PC-3 (cell line): ENCODE results near the gene PDZD2. TPM values are rescaled to one million over a fixed set of nuclear protein-coding genes. Genes with fewer than 3 reads are reported as not detected.

Experiments
- ATAC-seq: fragments of 200-7000 bp; cut with Tn5 transposase; 2 replicates; pipeline ENCODE4 v1.9.1; 2020; ENCODE audit warnings: mild to moderate bottlenecking, moderate library complexity
- BruUV-seq: library from RNA; stranded (reverse); fragments of 400-500 nt; replicated peaks from 2 replicates; lab custom pipeline; 2021; lab: Mats Ljungman, UMichigan
- CTCF ChIA-PET: fragments of 300-600 bp; sonication (Branson Sonifier 250); formaldehyde crosslinking; loops from one replicate; lab custom pipeline; 2022; ENCODE audit warnings: antibody characterized with exemption; lab: Charles Lee
- POLR2A ChIA-PET: fragments of 300-600 bp; sonication (Branson Sonifier 250); formaldehyde crosslinking; loops from one replicate; lab custom pipeline; 2022; ENCODE audit warnings: antibody characterized with exemption; ENCODE audit not compliant: unreplicated experiment; lab: Charles Lee
- DNase-seq: peaks from one replicate; pipeline ENCODE4 v3.0.0-alpha.2; 2015
- H2AFZ ChIP-seq: fragments of 300-600 bp; sonication (generic); 2 replicates; pipeline ENCODE4 v1.6.0; 2016; ENCODE audit warnings: antibody characterized with exemption, low read length
- H3F3A ChIP-seq: fragments of 300-600 bp; sonication (generic); one replicate; pipeline ENCODE4 v1.6.0; 2017; ENCODE audit warnings: antibody characterized with exemption, low read length, control low read depth, mild to moderate bottlenecking; ENCODE audit not compliant: unreplicated experiment
- H3K27ac ChIP-seq: fragments of 300-600 bp; sonication (generic); 2 replicates; pipeline ENCODE4 v1.5.1; 2016; ENCODE audit warnings: mild to moderate bottlenecking, low read length
- H3K27me3 ChIP-seq: fragments of 300-600 bp; sonication (generic); 2 replicates; pipeline ENCODE4 v1.6.1; 2016; ENCODE audit warnings: low read length, mixed read lengths
- H3K36me3 ChIP-seq: fragments of 300-600 bp; sonication (generic); 2 replicates; pipeline ENCODE4 v1.6.1; 2016; ENCODE audit warnings: low read depth, mixed run types, low read length, mixed read lengths
- H3K4me1 ChIP-seq: fragments of 300-600 bp; sonication (generic); 2 replicates; pipeline ENCODE4 v1.5.1; 2016; ENCODE audit warnings: low read length; ENCODE audit not compliant: insufficient read depth
- H3K4me2 ChIP-seq: fragments of 300-600 bp; sonication (generic); 2 replicates; pipeline ENCODE4 v1.6.0; 2016; ENCODE audit warnings: low read length
- H3K4me3 ChIP-seq: fragments of 300-600 bp; sonication (generic); 2 replicates; pipeline ENCODE4 v1.5.1; 2016; ENCODE audit warnings: mild to moderate bottlenecking, low read length, mixed read lengths
- H3K79me2 ChIP-seq: fragments of 300-600 bp; sonication (generic); 2 replicates; pipeline ENCODE4 v1.6.1; 2017; ENCODE audit warnings: low read length, mixed read lengths
- H3K9ac ChIP-seq: fragments of 300-600 bp; sonication (generic); 2 replicates; pipeline ENCODE4 v1.6.0; 2016; ENCODE audit warnings: mild to moderate bottlenecking, low read length
- H3K9me2 ChIP-seq: fragments of 300-600 bp; sonication (generic); replicated peaks from 2 replicates; pipeline ENCODE4 v1.6.1; 2016; ENCODE audit warnings: mixed run types, low read length, mixed read lengths
- H3K9me3 ChIP-seq: fragments of 300-600 bp; sonication (generic); 2 replicates; pipeline ENCODE4 v1.6.1; 2016; ENCODE audit warnings: low read length, mixed read lengths
- H4K20me1 ChIP-seq: fragments of 300-600 bp; sonication (generic); 2 replicates; pipeline ENCODE4 v1.6.1; 2016; ENCODE audit warnings: low read length, mixed read lengths
- CTCF ChIP-seq: fragments of 300-600 bp; sonication (generic); conservative IDR thresholded peaks from 2 replicates; pipeline ENCODE4 v1.5.1; 2017; ENCODE audit warnings: antibody characterized with exemption, low read depth, mild to moderate bottlenecking, low read length
- EZH2 ChIP-seq: fragments of 300-600 bp; sonication (generic); IDR thresholded peaks from one replicate; pipeline ENCODE4 v1.6.1; 2017; ENCODE audit warnings: antibody characterized with exemption, mild to moderate bottlenecking, low read length; ENCODE audit not compliant: unreplicated experiment
- EZH2phosphoT487 ChIP-seq: fragments of 300-600 bp; sonication (generic); IDR thresholded peaks from 2 replicates; pipeline ENCODE4 v1.6.1; 2018; ENCODE audit warnings: mild to moderate bottlenecking, antibody characterized with exemption, low read length, borderline replicate concordance
- intact Hi-C: fragments of 100-400 bp; cut with micrococcal nuclease; formaldehyde crosslinking; loops from 2 replicates; pipeline ENCODE4 v1.9.0; 2023
- total RNA-seq: library from RNA; depleted of rRNA; stranded (reverse); fragments of >200 nt; gene quantifications from 2 replicates; pipeline ENCODE4 v1.2.3, GENCODE V29; 2014

Gene PDZD2
- total RNA-seq, 1 experiment from 2014 or later = 2.0 TPM

- Histone ChIP-seq H3F3A (no peaks in the 10 kb centered on the region), H3K36me3 (no peaks in the 10 kb centered on the region), H3K4me3 (no peak overlapping the region), H3K9ac (no peak overlapping the region), H4K20me1 (0 out of 2 replicates have a peak, but pooled peaks cover 10% of the 10 kb centered on the region), H3K4me2 (no peak overlapping the region), H3K4me1 (no peaks in the 10 kb centered on the region), H3K9me3 (no peaks in the 10 kb centered on the region), H3K27ac (no peak overlapping the region), H3K79me2 (peaks cover 99% of the 10 kb centered on the region), H3K9me2 (no peaks in the 10 kb centered on the region), H2AFZ (no peak overlapping the region), H3K27me3 (no peaks in the 10 kb centered on the region)
- TF ChIP-seq EZH2phosphoT487 (no peak), EZH2 (no peak), CTCF (no peak)
- ChIA-PET CTCF (no interaction called here), POLR2A (no interaction called here)
- no TSS peak for BruUV-seq
- DNase-seq (no peak), ATAC-seq (no peak)
- intact Hi-C loops = no loop called here
Measured at GRCh38 chr5:32151198-32151597, 512.3 kb downstream of the PDZD2 start.

- Histone ChIP-seq H4K20me1 (peaks cover 24% of the 10 kb centered on the region; the same call in 1 of the 2 replicates), H3K27ac (no peak overlapping the region), H3F3A (no peaks in the 10 kb centered on the region), H3K79me2 (peaks cover 97% of the 10 kb centered on the region), H3K9me2 (no peaks in the 10 kb centered on the region), H3K4me1 (no peaks in the 10 kb centered on the region), H3K9ac (no peak overlapping the region), H3K27me3 (no peaks in the 10 kb centered on the region), H2AFZ (no peak overlapping the region), H3K9me3 (no peaks in the 10 kb centered on the region), H3K4me2 (no peak overlapping the region), H3K36me3 (peaks cover 3% of the 10 kb centered on the region; the same call in 1 of the 2 replicates), H3K4me3 (no peak overlapping the region)
- ATAC-seq (peak; percentile 49), DNase-seq (no peak)
- no peak for TF ChIP-seq CTCF
- TF ChIP-seq EZH2 = no peak
- no peak for TF ChIP-seq EZH2phosphoT487
- ChIA-PET POLR2A (no interaction called here), CTCF (no interaction called here)
- BruUV-seq = no TSS peak
- intact Hi-C loops = no loop called here
Measured at GRCh38 chr5:32153723-32154122, 514.8 kb downstream of the PDZD2 start.

- H3K4me2 ChIP-seq = no peak overlapping the region
- no TSS peak for BruUV-seq
- H4K20me1 ChIP-seq = peaks cover 36% of the 10 kb centered on the region; the same call in 1 of the 2 replicates
- CTCF ChIA-PET = interaction anchor here (0.6 kb wide), 1 partner anchor 490 kb away, joined by 3 read pairs; no protein-coding TSS in a partner anchor
- H3K27ac ChIP-seq = no peak overlapping the region
- H3K9me3 ChIP-seq = no peaks in the 10 kb centered on the region
- no peaks in the 10 kb centered on the region for H3K27me3 ChIP-seq
- DNase-seq (no peak), ATAC-seq (no peak)
- no peaks in the 10 kb centered on the region for H3F3A ChIP-seq
- H3K9ac ChIP-seq = no peak overlapping the region
- H3K4me1 ChIP-seq = no peaks in the 10 kb centered on the region
- TF ChIP-seq CTCF (no peak), EZH2 (no peak), EZH2phosphoT487 (no peak)
- intact Hi-C loops = no loop called here
- peaks cover 3% of the 10 kb centered on the region; the same call in 1 of the 2 replicates for H3K36me3 ChIP-seq
- no peak overlapping the region for H2AFZ ChIP-seq
- no peaks in the 10 kb centered on the region for H3K9me2 ChIP-seq
- H3K4me3 ChIP-seq = no peak overlapping the region
- H3K79me2 ChIP-seq = peaks cover 97% of the 10 kb centered on the region
- POLR2A ChIA-PET = no interaction called here
Measured at GRCh38 chr5:32155211-32155610, 516.3 kb downstream of the PDZD2 start.
